ENCODE data around the gene PRRC2B. TPM values are rescaled to one million over a fixed set of nuclear protein-coding genes. Genes with fewer than 3 reads are reported as not detected.

PRRC2B gene
- total RNA-seq, 1 experiment from 2014 or later = 200 TPM

- Histone ChIP-seq H3K4me3 (ENCODE audit: low read depth in 2 of 2, low read length in 2 of 2) (no peak overlapping the region), H3K27ac (ENCODE audit: low read length) (no peak overlapping the region), H3K9me3 (ENCODE audit: control insufficient read depth, insufficient read depth, low read depth, low read length) (no peaks in the 10 kb centered on the region), H3K4me1 (ENCODE audit: control insufficient read depth, insufficient read depth, low read length) (0 out of 2 replicates have a peak, but pooled peaks cover 5% of the 10 kb centered on the region), H3K27me3 (ENCODE audit: control insufficient read depth, insufficient read depth, low read length) (no peaks in the 10 kb centered on the region), H3K36me3 (ENCODE audit: control insufficient read depth, insufficient read depth, low read length) (no peaks in the 10 kb centered on the region)
- ChIA-PET CTCF (no interaction called here), POLR2A (no interaction called here)
- no TSS peak for BruUV-seq (replicated peaks)
- intact Hi-C loops (cut with micrococcal nuclease; ENCODE audit: unreplicated experiment) = no loop called here
- TF ChIP-seq POLR2AphosphoS5 (IDR thresholded peaks at IDR 0.05; ENCODE audit: low read depth, low read length) (no peak), CTCF (IDR thresholded peaks at IDR 0.05) (no peak), TCF7L2 (IDR thresholded peaks at IDR 0.05; ENCODE audit: low read depth, low read length) (no peak), SIN3A (IDR thresholded peaks at IDR 0.05; ENCODE audit: borderline replicate concordance, insufficient read depth, low read depth, low read length) (no peak), REST (IDR thresholded peaks at IDR 0.05; ENCODE audit: insufficient read depth in 1 of 2, low read depth in 2 of 2, low read length in 1 of 2) (no peak)
- ATAC-seq = no peak
- no peak for DNase-seq (ENCODE audit: low read depth, low spot score)
- in situ Hi-C loops (cut with HindIII; ENCODE audit: low pct_unique_long_range_greater_than_20kb, low sequenced_read_pairs) = no loop called here
Measured at GRCh38 chr9:131528186-131528585, 134.3 kb downstream of the PRRC2B start.

- no TSS peak for BruUV-seq (replicated peaks)
- ChIA-PET POLR2A (no interaction called here), CTCF (no interaction called here)
- ATAC-seq = no peak
- no peak for DNase-seq (ENCODE audit: low read depth, low spot score)
- in situ Hi-C loops (cut with HindIII; ENCODE audit: low pct_unique_long_range_greater_than_20kb, low sequenced_read_pairs) = no loop called here
- no peaks in the 10 kb centered on the region for H3K36me3 ChIP-seq (ENCODE audit: control insufficient read depth, insufficient read depth, low read length)
- intact Hi-C loops (cut with micrococcal nuclease; ENCODE audit: unreplicated experiment) = no loop called here
- TF ChIP-seq SIN3A (IDR thresholded peaks at IDR 0.05; ENCODE audit: borderline replicate concordance, insufficient read depth, low read depth, low read length) (no peak), CTCF (IDR thresholded peaks at IDR 0.05) (no peak), TCF7L2 (IDR thresholded peaks at IDR 0.05; ENCODE audit: low read depth, low read length) (no peak), POLR2AphosphoS5 (IDR thresholded peaks at IDR 0.05; ENCODE audit: low read depth, low read length) (no peak), REST (IDR thresholded peaks at IDR 0.05; ENCODE audit: insufficient read depth in 1 of 2, low read depth in 2 of 2, low read length in 1 of 2) (no peak)
- no peak overlapping the region for H3K27ac ChIP-seq (ENCODE audit: low read length)
- H3K9me3 ChIP-seq (ENCODE audit: control insufficient read depth, insufficient read depth, low read depth, low read length) = no peaks in the 10 kb centered on the region
- 0 out of 2 replicates have a peak, but pooled peaks cover 5% of the 10 kb centered on the region for H3K4me1 ChIP-seq (ENCODE audit: control insufficient read depth, insufficient read depth, low read length)
- no peaks in the 10 kb centered on the region for H3K27me3 ChIP-seq (ENCODE audit: control insufficient read depth, insufficient read depth, low read length)
- no peak overlapping the region for H3K4me3 ChIP-seq (ENCODE audit: low read depth in 2 of 2, low read length in 2 of 2)
Measured at GRCh38 chr9:131528886-131529505, 135.1 kb downstream of the PRRC2B start.

Data from Panc1 (cell line).